Measurements from ENCODE around the gene PRUNE2. TPM values are rescaled to one million over a fixed set of nuclear protein-coding genes. Genes with fewer than 3 reads are reported as not detected.

PRUNE2 gene
- total and polyA plus RNA-seq, 12 donors = 1.9 to 68.0 (median 11.2) TPM

- no peak overlapping the region for H3K27ac ChIP-seq
- WGBS, 4 donors = 66 to 71% (median 71%) methylated on average over 5 of the region's 5 CpGs
- TF ChIP-seq CTCF (IDR thresholded peaks at IDR 0.05) (no peak), POLR2A (IDR thresholded peaks at IDR 0.05) (no peak)
- intact Hi-C loops (cut with DNase I) = no loop called here
- H3K4me3 ChIP-seq = no peak overlapping the region
- DNase-seq = no peak
- no peaks in the 10 kb centered on the region for H3K9me3 ChIP-seq (replicated peaks in 1 of 3)
- no peaks in the 10 kb centered on the region for H3K4me1 ChIP-seq (replicated peaks in 1 of 2)
- no peaks in the 10 kb centered on the region for H3K27me3 ChIP-seq
- no peaks in the 10 kb centered on the region for H3K36me3 ChIP-seq (replicated peaks in 1 of 2)
These were observed 21.8 kb upstream of the PRUNE2 start for GRCh38 chr9:76927540-76928240.

GRCh38 chr9:76926846-76927245, 20.9 kb upstream of the PRUNE2 start:
- Histone ChIP-seq H3K27ac (no peak overlapping the region), H3K9me3 (replicated peaks in 1 of 3) (no peaks in the 10 kb centered on the region), H3K27me3 (no peaks in the 10 kb centered on the region), H3K4me3 (no peak overlapping the region), H3K4me1 (replicated peaks in 1 of 2) (no peaks in the 10 kb centered on the region), H3K36me3 (replicated peaks in 1 of 2) (no peaks in the 10 kb centered on the region)
- intact Hi-C loops (cut with DNase I) = no loop called here
- DNase-seq = no peak
- 73 to 88% (median 82%) methylated on average over 6 of the region's 6 CpGs for WGBS, 4 donors
- TF ChIP-seq POLR2A (IDR thresholded peaks at IDR 0.05) (no peak), CTCF (IDR thresholded peaks at IDR 0.05) (no peak)

GRCh38 chr9:76926324-76926741, 20.4 kb upstream of the PRUNE2 start:
- intact Hi-C loops (cut with DNase I) = no loop called here
- no peak for DNase-seq
- TF ChIP-seq POLR2A (IDR thresholded peaks at IDR 0.05) = no peak
- TF ChIP-seq CTCF (IDR thresholded peaks at IDR 0.05) = no peak
- Histone ChIP-seq H3K4me1 (replicated peaks in 1 of 2) (no peaks in the 10 kb centered on the region), H3K27ac (no peak overlapping the region), H3K36me3 (replicated peaks in 1 of 2) (no peaks in the 10 kb centered on the region), H3K4me3 (no peak overlapping the region), H3K27me3 (no peaks in the 10 kb centered on the region), H3K9me3 (replicated peaks in 1 of 3) (no peaks in the 10 kb centered on the region)
- WGBS, 4 donors = 56 to 69% (median 63%) methylated on average over 4 of the region's 4 CpGs

GRCh38 chr9:76921165-76921564, 15.3 kb upstream of the PRUNE2 start:
- no peak for DNase-seq
- intact Hi-C loops (cut with DNase I) = no loop called here

More at GRCh38 chr9:76921165-76921564, 15.3 kb upstream of the PRUNE2 start:
- no peak overlapping the region for H3K4me3 ChIP-seq
- no peaks in the 10 kb centered on the region for H3K4me1 ChIP-seq (replicated peaks in 1 of 2)
- H3K9me3 ChIP-seq (replicated peaks in 1 of 3) = no peaks in the 10 kb centered on the region
- 52 to 73% (median 61%) methylated on average over 1 of the region's 1 CpG for WGBS, 4 donors
- TF ChIP-seq CTCF (IDR thresholded peaks at IDR 0.05) (no peak), POLR2A (IDR thresholded peaks at IDR 0.05) (no peak)
- H3K27me3 ChIP-seq = no peaks in the 10 kb centered on the region
- H3K27ac ChIP-seq = no peak overlapping the region
- H3K36me3 ChIP-seq (replicated peaks in 1 of 2) = no peaks in the 10 kb centered on the region

Measured in adrenal gland (tissue), 12 donors.